NT2/D1 (cell line): ENCODE results near the gene DOCK2.

Experiments
- SUZ12 ChIP-seq: IDR thresholded peaks from 2 replicates; pipeline ENCODE4 v1.6.1; 2011; ENCODE audit not compliant: insufficient read length, insufficient read depth; ENCODE audit errors: extremely low read depth
- YY1 ChIP-seq: IDR thresholded peaks from 2 replicates; pipeline ENCODE4 v1.6.1; 2011; ENCODE audit not compliant: insufficient read length, insufficient read depth
- ZNF274 ChIP-seq: IDR thresholded peaks from 2 replicates; pipeline ENCODE4 v1.6.1; 2011; ENCODE audit warnings: mild to moderate bottlenecking, low read depth, low read length

DNA sequence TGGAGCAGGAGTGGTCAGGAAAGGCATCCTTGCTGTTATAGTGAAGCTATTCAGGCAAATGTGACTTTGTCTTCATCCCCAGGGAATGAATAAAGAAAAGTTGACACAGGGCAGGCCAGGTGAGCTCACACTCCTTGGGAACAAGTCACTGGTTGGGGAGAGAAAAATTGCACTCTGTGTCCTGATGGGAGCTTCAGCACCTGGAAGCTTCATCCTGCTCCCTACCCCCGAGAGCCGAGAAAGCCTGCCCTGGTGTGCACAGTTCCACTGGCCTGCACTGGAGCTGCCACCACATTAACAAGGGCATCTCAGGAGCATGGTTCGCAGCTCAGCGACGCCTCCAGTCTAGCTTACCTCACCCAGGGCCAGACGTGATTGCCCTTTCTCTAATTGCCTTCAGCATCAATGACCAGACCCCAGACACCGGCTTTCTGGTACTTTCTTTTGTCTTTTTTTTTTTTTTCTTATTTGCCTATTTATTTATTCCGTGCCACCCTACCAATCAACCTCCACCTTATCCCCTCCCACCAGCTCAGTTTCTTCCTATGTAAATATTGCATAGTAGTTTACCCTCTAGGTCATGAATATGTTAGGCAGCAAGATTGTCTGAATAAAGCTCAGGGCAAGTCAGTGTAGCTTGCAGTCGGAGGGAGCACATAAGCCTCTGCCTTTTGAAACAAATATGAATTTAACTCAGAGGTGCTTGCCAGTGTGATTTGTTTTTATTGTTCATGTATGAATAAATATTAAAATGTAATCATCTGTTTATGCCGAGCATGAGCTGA is 87.4 kb downstream of the DOCK2 start:
- TF ChIP-seq SUZ12 (no peak), YY1 (no peak), ZNF274 (no peak)
